Measurements from ENCODE around the gene LILRA1.
"Not testable (repeated sequence)": the region's sequence is repeated elsewhere in the genome, so short reads cannot be mapped to it uniquely, and the experiment has no call there.

Gene LILRA1

GRCh38 chr19:54554896-54555295 lies 38.5 kb upstream of the LILRA1 start:
- H3K4me3 ChIP-seq (ENCODE audit: low read depth, low read length), result no peak overlapping the region
- no peak for DNase-seq (ENCODE audit: low read depth)
- TF ChIP-seq, protein P1, sequence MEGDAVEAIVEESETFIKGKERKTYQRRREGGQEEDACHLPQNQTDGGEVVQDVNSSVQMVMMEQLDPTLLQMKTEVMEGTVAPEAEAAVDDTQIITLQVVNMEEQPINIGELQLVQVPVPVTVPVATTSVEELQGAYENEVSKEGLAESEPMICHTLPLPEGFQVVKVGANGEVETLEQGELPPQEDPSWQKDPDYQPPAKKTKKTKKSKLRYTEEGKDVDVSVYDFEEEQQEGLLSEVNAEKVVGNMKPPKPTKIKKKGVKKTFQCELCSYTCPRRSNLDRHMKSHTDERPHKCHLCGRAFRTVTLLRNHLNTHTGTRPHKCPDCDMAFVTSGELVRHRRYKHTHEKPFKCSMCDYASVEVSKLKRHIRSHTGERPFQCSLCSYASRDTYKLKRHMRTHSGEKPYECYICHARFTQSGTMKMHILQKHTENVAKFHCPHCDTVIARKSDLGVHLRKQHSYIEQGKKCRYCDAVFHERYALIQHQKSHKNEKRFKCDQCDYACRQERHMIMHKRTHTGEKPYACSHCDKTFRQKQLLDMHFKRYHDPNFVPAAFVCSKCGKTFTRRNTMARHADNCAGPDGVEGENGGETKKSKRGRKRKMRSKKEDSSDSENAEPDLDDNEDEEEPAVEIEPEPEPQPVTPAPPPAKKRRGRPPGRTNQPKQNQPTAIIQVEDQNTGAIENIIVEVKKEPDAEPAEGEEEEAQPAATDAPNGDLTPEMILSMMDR (IDR thresholded peaks at IDR 0.05; ENCODE audit: insufficient read depth, low read depth, low read length, missing control alignments), result no peak

- DNase-seq (ENCODE audit: low read depth), result peak; percentile 64
- H3K4me3 ChIP-seq (ENCODE audit: low read depth, low read length), result no peak overlapping the region
- TF ChIP-seq, protein P1 (IDR thresholded peaks at IDR 0.05; ENCODE audit: insufficient read depth, low read depth, low read length, missing control alignments), result no peak
Measured at GRCh38 chr19:54556194-54556593, 37.2 kb upstream of the LILRA1 start.

DNA sequence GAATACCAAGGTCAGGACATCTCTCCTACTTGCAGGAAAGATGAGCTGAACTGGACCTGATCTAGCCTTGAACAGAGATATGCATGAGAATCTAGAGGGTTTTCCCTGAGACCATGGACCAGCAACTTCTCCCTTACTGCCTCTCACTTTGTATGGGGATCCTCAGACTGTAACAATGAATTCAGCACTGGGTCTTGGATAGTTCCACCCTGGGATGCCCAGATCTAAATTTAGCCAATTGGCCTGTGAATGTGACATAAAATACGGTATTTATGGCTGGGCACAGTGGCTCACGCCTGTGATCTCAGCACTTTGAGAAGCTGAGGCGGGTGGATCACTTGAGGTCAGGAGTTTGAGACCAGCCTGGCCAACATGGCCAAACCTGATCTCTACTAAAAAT lies 35.1 kb upstream of the LILRA1 start:
- TF ChIP-seq, protein P1 (IDR thresholded peaks at IDR 0.05; ENCODE audit: insufficient read depth, low read depth, low read length, missing control alignments), result no peak
- H3K4me3 ChIP-seq (ENCODE audit: low read depth, low read length), result no peak overlapping the region
- no peak for DNase-seq (ENCODE audit: low read depth)

DNA sequence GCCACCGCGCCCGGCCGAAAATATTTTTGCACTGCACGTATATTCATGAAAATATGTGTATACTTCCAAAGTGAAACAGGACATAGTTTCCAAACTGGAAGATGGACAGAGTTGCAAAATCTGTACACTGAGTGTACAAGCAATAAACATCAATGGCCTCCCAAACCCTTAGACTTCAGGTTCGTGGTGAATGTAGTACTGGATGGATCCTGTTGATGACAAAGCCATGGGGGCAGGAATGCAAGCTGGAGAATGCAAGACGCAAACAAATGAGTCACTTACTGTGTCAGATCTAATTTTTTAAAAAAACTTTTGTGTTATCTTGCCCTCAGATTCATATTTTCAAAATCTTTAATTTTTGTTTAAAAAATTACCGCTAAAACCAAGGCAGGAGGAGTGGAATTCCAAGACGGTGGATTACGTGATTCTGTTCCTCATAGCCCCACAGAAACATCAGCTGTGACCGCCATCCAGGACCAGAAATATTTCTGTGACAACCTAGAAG lies 32.5 kb upstream of the LILRA1 start:
- H3K4me3 ChIP-seq (ENCODE audit: low read depth, low read length), result no peak overlapping the region
- TF ChIP-seq, protein P1 (IDR thresholded peaks at IDR 0.05; ENCODE audit: insufficient read depth, low read depth, low read length, missing control alignments), result no peak
- DNase-seq (ENCODE audit: low read depth), result no peak

DNA sequence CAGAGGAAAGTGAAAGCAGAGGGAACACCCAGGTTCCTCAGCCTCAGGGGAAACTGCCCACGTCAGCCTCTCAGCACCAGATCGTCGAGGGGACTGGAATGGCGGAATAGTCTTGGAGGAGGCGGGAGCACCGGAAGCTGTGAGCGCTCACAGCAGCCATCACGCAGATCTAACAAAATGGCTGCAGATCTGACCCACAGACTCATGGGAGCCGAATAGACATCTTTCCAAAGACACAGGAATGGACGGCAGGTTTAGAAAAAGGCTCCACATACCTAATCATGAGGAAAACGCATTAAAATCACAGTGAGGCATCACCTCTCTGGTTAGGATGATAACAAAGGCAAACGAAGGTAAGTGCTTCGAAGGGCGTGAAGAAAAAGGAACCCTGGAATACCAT lies 31.6 kb upstream of the LILRA1 start:
- no peak for DNase-seq (ENCODE audit: low read depth)
- no peak overlapping the region for H3K4me3 ChIP-seq (ENCODE audit: low read depth, low read length)
- TF ChIP-seq, protein P1 (IDR thresholded peaks at IDR 0.05; ENCODE audit: insufficient read depth, low read depth, low read length, missing control alignments), result no peak

DNA sequence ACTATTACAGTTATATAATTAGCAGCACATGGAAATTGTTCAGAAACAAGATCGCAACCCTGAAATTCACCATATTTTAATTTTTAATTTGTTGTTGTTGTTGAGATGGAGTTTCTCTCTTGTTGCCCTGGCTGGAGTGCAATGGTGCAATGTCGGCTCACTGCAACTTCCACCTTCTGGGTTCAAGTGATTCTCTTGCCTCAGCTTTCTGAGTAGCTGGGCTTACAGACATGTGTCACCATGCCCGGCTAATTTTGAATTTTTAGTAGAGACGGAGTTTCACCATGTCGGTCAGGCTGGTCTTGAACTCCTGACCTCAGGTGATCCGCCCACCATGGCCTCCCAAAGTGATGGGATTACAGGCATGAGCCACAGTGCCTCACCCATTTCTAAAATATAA lies 30.2 kb upstream of the LILRA1 start:
- not testable (repeated sequence) for H3K4me3 ChIP-seq (ENCODE audit: low read depth, low read length); DNase-seq (ENCODE audit: low read depth)

GRCh38 chr19:54570316-54570715 lies 23.1 kb upstream of the LILRA1 start:
- DNase-seq (ENCODE audit: low read depth), result no peak
- no peak overlapping the region for H3K4me3 ChIP-seq (ENCODE audit: low read depth, low read length)
- TF ChIP-seq, protein P1 (IDR thresholded peaks at IDR 0.05; ENCODE audit: insufficient read depth, low read depth, low read length, missing control alignments), result no peak

- H3K4me3 ChIP-seq (ENCODE audit: low read depth, low read length); DNase-seq (ENCODE audit: low read depth): not testable (repeated sequence)
Measured at GRCh38 chr19:54571715-54572615, 21.5 kb upstream of the LILRA1 start.
